ENCODE measurements around the gene SPTBN4.

DNA sequence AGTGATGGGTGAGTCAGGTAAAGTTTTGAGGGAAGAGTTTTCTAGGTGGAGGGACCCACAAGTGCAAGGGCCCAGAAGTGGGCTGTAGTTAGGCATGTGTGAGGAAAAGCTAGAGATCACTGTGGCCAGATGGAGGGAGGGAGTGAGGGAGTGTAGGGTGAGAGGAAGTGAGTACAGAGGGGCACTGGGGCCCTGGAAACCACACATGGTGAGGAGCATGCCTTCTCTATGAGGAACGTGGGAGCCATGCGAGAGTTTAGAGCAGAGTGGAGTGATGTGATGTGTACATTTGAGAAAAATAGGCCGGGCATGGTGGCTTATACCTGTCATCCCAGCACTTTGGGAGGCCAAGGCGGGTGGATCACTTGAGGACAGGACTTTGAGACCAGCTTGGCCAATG lies 95.1 kb downstream of the SPTBN4 start:
- TF ChIP-seq CTCF (IDR thresholded peaks at IDR 0.05; ENCODE audit: poor library complexity) (no peak), EZH2 (IDR thresholded peaks at IDR 0.05; ENCODE audit: borderline replicate concordance) (no peak)
